ENCODE results near the gene NOD1. TPM values are rescaled to one million over a fixed set of nuclear protein-coding genes. Genes with fewer than 3 reads are reported as not detected.

Gene NOD1
- polyA plus RNA-seq, 1 donor = 11.8 TPM

DNA sequence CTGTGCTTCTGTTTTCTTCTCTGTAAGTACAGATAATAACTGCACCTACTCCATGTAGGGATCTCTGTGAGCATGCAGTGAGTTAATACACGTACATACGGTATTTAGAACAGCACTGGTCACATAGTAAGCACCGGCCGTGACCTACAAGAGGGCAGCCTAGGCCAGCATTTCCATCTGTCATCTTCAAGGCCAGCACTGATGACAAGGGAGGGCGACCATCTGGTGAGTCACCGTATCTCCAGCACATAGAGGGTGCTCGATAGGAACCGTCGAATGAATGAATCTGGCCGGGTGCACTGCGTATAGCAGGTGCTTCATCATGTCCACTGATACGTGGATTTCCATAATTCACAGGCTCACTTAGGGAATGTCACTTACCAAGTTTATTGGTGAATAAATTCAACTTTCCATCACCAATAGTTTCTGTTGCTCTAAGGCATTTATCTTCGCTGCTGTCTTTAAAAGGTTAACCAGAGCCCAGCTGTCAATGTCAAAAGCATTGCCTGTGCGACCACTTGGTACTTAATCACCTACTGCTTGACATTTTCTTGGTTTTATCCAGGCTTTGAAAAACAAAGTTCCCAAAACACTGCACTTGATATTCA is 8.3 kb downstream of the NOD1 start:
- no peak for DNase-seq

DNA sequence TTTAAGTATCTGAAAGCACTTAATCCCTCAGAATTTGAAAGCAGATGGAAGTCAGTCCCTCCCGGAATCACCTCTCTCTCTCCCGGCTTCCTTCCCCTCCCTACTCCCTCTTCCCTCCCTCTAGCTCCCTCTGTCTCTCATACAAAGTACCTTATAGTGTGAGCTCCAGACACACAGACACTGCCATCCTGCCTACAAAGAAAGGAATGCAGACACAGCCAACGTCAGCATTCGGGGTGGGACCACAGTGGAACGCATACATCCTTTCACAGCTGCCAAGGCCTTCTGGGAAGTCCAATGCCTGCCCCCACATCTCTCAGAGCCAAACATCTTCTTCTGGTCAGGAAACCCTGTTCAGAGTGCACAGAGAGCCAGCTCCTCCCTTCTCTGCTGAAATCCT is 9.3 kb downstream of the NOD1 start:
- peak; percentile 51 for DNase-seq

DNA sequence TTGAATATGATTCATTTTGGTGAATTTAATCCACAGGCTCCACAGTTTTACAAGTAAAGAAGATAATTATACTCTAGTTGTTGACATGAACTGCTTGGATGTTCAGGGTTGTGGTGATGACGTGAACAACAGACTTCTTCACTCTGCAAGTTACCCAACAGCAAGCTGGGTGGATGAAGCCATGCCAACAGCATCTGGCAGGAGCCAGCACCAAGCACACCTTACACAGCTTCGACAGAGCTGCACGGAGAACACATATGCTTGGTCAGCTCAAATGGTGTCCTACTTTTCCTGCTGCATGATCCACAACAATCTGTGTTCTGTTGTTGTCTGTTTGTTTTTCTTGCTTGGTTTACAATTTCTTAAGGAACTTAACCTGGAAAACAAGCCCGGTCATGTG is 9.8 kb downstream of the NOD1 start:
- no peak for DNase-seq

DNA sequence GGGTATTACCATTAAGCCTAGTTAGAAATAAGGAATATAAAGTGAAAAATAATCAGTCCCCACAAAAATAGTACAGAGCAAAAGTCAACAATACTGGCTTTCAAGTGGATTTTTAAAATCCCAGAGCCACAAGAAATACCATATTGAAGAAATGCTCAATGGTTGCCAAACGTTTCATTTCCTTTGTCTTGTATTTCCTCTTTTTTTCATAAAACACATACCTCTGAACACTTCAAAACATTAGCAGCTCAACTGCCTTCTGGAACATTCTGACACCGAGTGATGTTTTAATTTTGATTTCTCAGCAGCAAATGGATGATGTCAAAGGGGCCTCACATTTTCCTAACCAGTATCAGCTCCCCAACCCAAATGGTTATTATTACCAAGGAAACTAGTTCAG is 10.5 kb downstream of the NOD1 start:
- no peak for DNase-seq

DNA sequence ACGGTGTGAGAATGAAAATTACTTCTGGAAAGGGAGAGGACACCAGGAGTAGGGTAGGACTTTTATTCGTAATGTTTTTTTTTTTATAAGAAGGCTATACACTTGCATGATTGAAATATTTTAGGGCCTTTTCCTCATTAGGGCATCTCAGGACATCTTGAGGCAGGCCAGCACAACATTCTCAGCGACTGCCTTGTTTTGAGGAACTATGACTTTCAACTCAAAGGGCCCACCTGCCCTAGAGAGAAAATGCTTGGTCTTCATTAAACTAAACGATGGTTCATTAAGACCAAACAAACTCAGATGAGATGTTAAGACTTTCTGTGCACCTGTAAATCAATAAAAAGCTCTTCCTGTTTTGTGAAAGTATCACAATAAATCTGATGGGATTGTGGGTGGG is 11.3 kb downstream of the NOD1 start:
- no peak for DNase-seq

DNA sequence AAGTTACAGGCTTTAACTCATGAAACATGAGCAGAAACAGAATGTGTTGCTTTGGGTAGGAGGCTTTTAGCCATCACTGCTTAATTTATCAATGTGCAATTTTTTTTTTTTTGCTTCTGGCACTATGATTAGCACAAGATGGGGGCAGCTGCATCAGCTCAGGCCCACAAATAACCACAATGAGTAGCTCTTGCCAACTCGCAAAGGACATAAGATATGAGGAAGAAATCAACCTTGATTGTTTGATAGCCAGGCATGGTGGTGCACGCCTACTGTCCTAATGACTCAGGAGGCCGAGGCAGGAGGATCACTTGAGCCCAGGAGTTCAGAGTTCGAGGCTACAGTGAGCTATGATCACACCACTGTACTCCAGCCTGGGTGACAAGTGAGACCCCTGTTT is 12.3 kb downstream of the NOD1 start:
- DNase-seq = no peak

DNA sequence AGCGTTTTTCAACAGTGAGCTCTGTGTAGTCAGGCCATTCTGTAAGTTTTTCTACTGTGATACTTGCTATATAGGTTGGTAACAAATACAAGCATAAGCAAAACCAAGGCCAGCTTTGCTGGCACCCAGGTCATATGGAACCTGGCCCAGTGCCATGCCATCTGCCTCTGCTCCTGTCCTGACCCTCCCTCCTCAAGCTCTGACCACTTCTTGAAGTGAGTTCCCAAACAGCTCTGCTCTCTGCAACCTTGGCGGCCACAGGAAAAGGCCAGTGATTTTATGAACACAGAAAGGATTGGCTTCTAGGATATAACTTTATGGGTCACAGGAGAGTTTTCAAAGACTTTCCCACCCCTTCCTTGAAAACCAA is 12.8 kb downstream of the NOD1 start:
- DNase-seq = no peak

DNA sequence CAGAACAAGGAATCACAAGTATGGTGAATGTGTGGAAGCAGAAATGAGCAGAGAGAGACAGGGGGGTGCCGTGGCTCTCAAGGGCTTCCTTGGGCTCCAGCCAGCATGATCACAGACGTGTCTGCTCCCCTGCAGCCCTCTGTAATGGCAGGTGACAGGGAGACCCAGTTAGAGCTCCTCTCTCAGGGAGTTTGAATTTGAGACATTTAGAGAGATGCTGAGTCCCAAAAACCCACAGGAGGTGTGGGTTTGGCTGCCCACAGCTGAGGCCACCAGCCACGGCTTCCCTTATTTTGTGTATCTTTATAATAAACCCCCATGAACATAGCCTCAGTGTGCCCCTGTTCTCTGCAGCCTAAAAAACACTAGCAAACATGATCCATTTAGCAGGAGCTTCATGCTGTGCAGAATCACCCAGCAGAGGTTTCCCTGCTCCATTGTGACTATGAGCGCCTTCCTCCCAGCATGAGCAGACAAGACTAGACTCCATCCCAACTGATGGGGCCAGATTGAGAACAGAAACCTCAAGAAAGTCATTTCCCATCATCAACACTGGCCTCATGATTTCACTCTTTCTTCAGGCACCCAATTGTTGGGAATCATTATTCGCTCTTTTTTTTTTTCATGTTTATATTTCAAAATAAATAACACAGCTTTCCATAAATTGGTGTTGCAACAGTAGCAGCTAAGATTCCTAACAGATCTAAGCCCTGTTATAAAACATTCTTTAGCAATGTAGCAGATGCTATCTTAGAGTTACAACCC is 13.4 kb downstream of the NOD1 start:
- no peak for DNase-seq

DNA sequence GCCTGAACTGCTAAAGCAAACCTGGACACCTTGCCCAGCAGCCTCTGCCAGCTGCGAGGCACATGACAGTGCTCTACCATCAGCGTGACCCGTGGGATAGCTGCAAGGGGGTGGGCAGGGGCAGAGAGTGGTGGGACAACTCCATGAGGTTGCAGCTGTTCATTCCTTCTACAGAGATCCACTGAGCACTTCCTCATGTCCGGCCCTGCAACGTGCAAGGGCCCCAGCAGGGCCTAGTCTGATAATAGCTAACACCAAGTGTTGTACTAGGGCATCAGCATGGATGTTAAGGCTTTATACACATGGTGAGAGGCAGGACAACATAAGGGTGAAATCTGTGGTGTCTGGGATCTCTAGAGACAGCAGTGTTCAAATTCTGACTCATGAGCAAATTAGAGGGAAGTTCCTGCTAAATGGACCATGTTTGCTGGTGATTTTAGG is 14.3 kb downstream of the NOD1 start:
- no peak for DNase-seq

DNA sequence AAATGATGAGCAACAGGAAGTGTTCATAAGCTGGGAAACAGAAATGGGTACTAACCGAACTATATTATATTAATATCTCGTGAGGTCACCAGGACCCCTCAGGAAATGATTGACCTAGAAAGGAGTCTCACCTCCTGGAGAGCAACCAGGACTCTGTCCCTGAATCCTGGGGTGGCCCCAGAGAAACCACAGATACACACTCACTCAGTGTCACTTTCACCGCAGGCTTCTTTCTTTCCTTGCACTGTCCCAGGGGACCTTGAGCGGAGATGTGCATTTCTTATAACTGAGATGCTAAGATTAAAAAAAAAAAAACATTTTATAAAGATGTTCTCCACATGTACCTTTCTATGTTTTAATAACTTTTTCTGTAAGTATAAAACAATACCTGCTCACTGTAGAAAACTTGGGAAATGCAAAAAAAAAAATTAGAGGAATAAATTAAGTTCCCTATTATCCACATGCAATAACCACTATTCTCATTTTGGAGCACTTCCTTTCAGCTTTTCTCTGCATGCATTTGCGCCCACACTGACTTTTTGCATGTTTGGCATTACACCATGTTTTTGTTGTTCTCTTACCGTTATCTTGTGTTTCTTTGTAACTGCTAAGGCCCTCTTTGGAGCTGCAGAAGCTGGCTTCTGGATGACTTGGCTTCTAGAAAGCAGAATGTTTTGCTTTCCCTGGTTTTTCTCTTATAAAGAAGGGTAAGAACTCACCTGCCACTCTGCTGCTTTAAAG is 15.0 kb downstream of the NOD1 start:
- DNase-seq = no peak

DNA sequence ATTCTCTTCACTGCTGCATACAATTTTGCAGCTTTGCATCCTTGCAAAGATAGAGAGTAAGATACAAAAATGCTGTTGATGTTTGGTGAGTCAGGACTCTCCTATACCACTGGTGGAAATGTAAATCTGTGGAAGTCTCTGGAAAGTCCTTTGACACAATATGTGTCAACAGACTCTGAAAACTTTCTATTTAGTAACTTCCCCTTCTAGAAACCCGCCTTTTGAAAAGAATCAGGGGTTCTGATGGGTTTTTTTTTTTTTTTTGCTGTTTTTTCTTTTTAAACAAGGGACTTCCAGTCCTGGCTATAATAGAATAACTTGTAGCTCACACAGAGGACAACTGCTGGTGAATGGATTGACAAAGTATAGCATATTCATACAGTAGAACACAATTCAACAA is 16.4 kb downstream of the NOD1 start:
- DNase-seq = no peak

DNA sequence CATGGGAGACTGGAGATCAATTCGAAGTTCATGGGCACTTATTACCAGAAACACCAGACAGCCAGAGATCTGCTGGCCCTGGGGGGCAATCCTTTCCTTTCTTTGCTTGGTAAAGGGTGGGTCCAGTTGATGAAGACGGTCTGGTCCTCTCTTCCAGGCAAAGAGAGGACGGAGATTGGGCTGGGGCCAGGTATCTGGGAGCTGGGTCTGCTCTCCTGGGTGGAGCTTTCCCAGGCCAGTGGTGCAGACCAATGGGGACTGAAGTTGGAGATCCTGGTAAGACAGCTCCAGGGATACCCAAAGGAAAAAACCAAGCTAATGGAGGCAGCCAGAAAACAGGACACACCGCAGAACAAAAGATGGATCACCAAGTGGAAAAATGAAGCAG is 18.3 kb downstream of the NOD1 start:
- no peak for DNase-seq

DNA sequence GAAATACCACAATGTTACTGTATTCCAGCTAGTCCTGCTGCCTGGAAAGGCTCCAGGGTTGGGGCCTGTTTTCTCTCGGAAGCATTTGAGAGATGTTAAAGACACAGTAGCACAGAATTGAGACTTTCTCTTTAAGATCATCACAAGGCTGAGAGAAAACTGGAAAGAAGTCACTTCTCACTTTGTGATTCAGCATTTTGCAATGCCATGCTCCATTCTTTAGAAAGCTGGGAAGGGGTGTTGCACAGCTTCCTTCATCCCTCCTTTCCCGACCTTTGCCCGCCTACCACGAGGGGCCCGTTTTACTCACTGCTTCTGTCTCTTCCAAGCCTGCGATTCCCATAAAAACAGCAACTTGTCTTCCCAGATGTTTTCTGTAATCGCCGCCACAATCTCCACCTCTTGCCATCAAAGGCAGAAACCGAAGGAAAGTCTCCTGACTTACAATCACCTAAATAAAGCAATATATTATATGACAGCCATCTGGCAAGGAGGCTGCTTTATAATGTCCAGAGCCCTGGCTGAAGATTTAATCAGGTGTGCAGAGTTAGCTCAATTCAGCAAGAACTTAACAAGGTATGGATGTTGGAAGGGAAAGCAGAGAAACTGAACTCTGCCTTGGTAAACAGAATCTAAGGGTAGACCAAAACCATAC is 18.9 kb downstream of the NOD1 start:
- no peak for DNase-seq

DNA sequence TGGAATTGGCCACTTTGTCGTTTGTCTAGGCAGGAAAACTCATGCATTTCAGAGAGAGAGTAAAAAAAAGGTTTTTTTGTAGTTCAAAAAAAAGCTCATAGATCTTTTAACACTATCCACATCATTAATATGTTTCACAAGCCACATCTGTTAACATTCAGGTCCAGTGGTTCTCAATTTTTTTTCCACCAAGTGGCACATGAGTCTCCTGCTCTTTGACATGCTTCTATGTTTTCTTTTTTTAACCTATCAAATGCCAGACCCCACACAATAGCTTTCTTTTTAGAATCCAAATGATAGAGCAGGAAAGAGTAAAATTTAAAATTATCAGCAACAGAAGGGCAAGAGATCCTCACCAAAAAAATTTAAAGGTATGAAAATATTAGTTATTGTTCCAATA is 20.3 kb downstream of the NOD1 start:
- no peak for DNase-seq

DNA sequence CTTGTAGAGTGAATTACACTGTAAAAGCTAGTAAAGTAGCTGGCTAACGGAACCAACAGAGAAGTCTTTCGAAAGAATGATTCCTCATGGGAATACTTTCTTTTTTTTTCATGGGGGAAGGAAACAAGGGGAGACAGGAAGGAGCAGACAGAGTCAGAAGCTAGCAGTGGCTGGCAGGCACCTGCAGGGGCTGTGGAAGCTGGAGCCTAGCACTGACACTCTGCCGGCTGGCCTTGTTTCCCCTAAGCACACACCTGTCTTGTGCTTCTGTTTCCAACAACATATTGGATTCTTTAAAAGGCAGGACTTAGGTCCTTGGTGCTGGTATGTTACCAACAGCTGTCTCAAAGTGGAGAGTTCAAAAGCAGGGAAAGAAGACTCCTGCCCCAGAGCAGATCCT is 24.7 kb downstream of the NOD1 start:
- no peak for DNase-seq

DNA sequence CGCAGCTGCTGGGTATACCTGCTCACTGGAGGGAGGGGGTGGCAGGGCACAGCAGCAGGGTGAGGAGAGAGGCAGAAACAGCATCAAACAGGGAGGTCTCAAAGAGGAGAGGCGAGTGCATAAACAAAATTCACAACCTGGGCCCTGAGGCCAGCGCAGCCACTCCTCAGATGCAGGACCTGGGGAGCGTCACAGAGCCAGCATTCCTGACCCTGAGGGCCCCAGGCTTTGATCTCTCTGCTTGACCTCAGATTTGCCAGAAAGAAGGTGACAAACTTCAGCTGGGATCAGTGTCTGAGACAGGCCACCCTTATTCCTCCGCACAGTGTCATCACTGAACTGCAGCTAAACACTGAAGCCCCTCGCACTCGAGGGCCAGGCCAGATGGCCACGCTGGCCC is 25.6 kb downstream of the NOD1 start:
- no peak for DNase-seq

DNA sequence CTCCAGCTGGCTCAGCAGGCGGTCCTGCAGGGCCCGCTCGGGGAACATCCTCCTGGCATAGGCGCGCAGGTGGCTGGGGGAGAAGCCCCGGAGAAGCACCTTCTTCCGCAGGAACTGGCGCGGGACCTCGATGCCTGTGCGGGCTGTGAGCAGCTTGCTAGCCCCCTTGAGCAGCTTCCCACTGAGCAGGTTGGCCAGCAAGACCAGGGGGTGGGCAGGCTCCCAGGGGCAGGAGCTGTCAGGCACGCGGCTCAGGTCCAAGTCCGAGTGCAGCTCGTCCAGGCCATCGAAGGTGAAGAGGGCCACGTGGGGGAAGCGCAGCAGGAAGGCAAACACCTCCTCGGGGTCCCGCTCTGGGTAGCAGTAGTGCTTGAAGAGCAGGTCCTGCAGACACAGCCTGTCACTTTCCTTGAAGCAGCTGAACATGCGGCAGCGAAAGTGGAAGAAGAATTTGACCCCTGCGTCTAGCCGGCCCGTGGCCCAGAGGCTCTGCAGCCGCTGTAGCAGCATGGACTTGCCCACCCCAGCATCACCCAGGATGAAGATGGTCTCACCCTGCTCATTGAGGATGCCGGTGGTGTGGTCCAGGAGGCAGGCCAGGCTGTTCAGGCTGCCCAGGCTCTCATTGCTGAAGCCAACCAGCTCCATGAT is 26.2 kb downstream of the NOD1 start:
- DNase-seq = no peak

DNA sequence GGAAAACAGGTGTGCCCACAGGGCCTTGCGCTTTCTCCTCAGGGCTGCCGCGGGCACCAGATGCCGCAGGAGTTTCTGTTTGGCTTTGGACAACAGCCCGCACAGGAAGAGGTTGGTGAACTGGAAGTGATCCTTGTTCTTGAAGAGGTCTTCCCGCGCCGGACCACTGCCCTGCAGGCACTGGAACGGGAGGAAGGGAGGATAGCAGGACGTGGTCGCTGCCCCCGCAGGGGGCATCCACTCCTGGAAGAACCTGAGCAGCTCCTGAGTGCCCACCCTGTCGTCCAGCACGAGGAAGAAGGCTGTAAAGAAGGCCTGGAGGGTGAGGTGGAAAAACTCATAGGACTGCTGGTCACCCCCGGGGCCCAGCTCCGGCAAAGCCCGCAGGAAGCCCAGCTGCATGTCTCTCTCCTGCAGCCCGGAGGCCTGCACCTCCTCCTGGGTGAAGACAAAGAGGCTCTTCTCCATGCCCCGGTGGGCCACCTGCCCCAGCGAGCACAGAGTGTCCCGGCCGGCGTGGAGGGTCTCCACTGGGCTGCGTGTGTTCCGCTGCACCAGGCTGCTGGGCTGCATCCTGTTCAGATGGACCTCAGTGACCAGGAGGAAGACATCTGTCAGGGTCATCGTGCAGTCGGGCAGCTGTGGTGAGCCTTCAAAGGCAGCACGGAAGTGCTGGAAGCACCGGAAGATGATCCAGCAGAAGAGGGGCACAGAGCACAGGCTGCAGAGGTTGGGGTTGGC is 26.9 kb downstream of the NOD1 start:
- no peak for DNase-seq

DNA sequence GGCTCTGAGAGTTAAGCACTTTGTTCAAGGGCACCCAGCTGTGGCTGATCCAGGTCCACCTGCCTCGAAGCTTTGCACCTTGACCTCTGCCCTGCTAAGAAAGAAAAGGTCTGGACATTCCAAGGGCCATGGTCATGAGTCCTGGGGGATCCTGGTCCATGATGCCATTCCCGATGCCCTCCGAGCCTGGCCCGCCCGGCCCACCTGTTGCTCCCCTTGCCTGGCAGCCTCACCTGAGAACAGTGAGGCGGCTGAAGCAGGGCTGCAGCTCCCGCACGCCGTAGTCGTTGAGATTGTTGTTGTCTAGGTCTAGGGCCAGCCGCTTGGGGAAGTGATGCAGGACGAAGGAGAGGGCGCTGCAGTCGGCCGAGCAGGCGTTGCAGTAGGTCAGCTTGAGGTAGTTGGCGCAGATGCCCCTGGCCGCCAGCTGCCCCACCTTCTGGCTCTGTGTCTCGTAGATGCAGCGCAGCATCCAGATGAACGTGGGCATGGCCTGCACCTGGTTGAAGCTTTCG is 27.5 kb downstream of the NOD1 start:
- no peak for DNase-seq

DNA sequence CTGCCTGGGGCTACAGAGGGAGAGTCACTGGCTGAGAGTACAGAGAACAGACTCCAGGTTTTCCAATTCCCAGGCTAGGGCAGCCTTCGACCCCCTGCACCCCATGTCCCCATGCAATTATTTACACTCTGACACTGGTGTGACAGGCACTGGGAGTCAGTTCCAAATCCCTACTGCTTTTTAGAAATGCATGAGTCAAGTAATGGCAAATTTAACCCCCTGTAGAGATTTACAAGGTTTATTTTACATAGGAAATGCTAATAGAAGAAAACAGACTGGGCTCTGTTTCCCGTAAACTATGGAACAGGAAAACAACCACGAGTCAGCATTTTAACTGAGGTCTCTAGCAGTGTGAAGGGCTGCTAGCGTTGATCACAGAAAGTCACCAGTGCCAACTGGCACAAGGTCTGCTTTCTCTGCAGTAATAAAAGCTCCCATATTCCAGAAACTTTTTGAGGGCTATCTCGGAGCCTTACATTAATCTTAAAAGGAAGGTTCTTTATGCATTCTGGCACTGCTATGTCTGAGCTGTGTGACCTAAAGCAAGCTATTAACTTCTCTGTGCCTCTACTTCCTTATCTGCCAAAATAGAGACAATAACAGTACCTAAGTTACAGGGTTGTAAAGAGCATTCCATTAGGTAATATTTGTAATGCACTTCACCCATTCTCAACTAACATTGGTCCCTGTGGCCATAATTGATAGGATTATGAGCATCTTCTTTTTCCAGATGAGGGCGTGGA is 28.2 kb downstream of the NOD1 start:
- DNase-seq = no peak

Measured in left kidney (tissue), 2 donors.